Omental fat pad (tissue), 4 donors: Measurements from ENCODE around the gene RABAC1. TPM values are rescaled to one million over a fixed set of nuclear protein-coding genes. Genes with fewer than 3 reads are reported as not detected.
A peak's percentile ranks its signal among the peaks of the same experiment; 100 is the strongest.

Experiments used
- ATAC-seq: fragments of 150-250 bp; one replicate; pipeline ENCODE4 v1.9.1; 2016; ENCODE audit warnings: mild to moderate bottlenecking, moderate library complexity; ENCODE audit not compliant: low FRiP score
- DNase-seq: peaks from one replicate; pipeline ENCODE4 v3.0.0-alpha.2; 2019; ENCODE audit warnings: low spot score
- CTCF ChIP-seq, 3 donors: fragments of 450-650 bp; IDR thresholded peaks; one replicate each; pipeline ENCODE4 v1.5.1; 2016 to 2017; ENCODE audit warnings: antibody characterized with exemption in 3 of 3, mild to moderate bottlenecking in 3 of 3, moderate library complexity in 2 of 3
- total RNA-seq, 4 donors: library from RNA; depleted of rRNA; stranded (reverse); fragments of >200 nt; gene quantifications; one replicate each; pipeline ENCODE4 v1.1.0, GENCODE V29; 2016

RABAC1 gene
- total RNA-seq, 4 donors from 2014 or later: 132 to 192 (median 167) TPM

DNA sequence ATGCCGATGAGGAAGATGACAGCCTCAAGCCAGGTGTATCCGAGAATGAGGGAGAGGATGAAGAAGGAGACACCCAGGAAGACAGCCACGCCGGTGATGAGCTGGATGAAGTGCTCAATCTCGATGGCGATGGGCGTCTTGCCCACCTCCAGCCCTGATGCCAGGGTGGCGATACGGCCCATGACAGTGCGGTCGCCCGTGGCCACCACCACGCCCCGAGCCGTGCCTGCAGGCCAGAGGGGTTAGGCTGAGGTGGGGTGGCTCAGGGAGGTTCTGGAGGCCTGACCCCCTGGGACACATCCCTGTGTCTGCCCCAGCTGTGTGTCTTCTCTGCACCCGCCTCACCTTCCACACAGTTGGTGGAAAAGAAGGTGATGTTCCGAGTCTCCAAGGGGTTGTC is 25.8 kb upstream of the RABAC1 start:
- ATAC-seq: no peak
- DNase-seq: no peak
- no peak for TF ChIP-seq CTCF (IDR thresholded peaks at IDR 0.05)

GRCh38 chr19:41981724-41982123 is 22.6 kb upstream of the RABAC1 start:
- DNase-seq (no peak), ATAC-seq (no peak)
- TF ChIP-seq CTCF (IDR thresholded peaks at IDR 0.05): no peak

DNA sequence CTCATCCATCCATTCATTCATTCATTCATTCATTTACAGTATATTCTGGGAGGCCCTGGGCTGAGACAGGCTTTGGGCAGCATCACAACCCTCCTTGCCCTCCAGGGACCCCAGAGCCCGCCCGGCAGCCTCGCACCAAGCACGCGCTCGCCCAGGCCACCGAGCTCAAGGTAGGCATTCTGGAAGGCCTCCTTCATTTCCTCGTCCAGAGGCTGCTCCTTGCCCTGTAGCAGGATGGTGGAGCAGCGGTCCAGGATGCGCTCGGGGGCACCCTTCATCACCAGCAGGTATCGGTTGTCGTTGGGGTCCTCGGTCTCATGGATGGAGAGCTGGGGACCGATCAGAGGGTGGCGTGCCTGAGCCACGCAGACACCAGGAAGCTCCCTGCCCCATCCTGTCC is 19.3 kb upstream of the RABAC1 start:
- DNase-seq (no peak), ATAC-seq (no peak)
- no peak for TF ChIP-seq CTCF (IDR thresholded peaks at IDR 0.05)

GRCh38 chr19:41977916-41978315 is 18.8 kb upstream of the RABAC1 start:
- DNase-seq (no peak), ATAC-seq (peak; percentile 9)
- no peak for TF ChIP-seq CTCF (IDR thresholded peaks at IDR 0.05)

GRCh38 chr19:41974652-41975051 is 15.5 kb upstream of the RABAC1 start:
- DNase-seq: no peak
- no peak for ATAC-seq
- no peak for TF ChIP-seq CTCF (IDR thresholded peaks at IDR 0.05)

DNA sequence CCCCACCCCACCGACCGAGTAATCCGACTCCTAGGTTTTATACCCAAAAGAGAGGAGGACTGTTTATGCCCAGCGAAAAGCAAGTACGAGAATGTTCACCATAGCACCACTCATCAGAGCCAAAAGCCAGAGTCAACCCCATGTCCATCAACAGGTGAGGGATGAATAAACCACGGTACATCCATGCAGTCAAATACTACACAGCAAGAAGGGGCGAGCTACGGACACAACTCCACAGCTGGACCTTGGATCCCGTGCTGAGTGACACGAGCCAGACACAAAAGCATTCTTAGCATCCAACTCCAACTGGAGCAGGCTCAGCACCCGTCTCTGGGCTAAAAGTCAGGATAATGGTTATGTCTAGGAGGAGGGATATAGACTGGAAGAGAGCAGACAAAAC is 12.2 kb upstream of the RABAC1 start:
- no peak for TF ChIP-seq CTCF (IDR thresholded peaks at IDR 0.05)
- no peak for DNase-seq
- no peak for ATAC-seq

- no peak for TF ChIP-seq CTCF (IDR thresholded peaks at IDR 0.05)
- DNase-seq (no peak), ATAC-seq (no peak)
Observed at GRCh38 chr19:41969772-41970458, 10.8 kb upstream of the RABAC1 start.
